GM12878 (cell line): ENCODE data around the gene UBE2O. TPM values are rescaled to one million over a fixed set of nuclear protein-coding genes. Genes with fewer than 3 reads are reported as not detected.

Experiments used
- ATAC-seq: fragments of 200-7000 bp; cut with Tn5 transposase; 3 replicates; pipeline ENCODE4 v1.9.1; 2020; ENCODE audit warnings: mild to moderate bottlenecking, moderate library complexity
- BruUV-seq: library from RNA; stranded (reverse); fragments of 400-500 nt; replicated peaks from 2 replicates; lab custom pipeline; 2021; lab: Mats Ljungman, UMichigan
- CTCF ChIA-PET: fragments of 300-600 bp; sonication (Branson Sonifier 250); formaldehyde crosslinking; extraction: SDS; loops from one replicate; lab custom pipeline; 2021; ENCODE audit warnings: inconsistent platforms; lab: Yijun Ruan, JAX
- POLR2A ChIA-PET: fragments of 350-600 bp; formaldehyde crosslinking; extraction: SDS; loops from one replicate; lab custom pipeline; 2021; ENCODE audit warnings: inconsistent platforms; lab: Charles Lee
- RAD21 ChIA-PET: fragments of 300-600 bp; sonication (Branson Sonifier 250); formaldehyde crosslinking; loops from one replicate; lab custom pipeline; 2023; ENCODE audit warnings: antibody characterized with exemption; ENCODE audit not compliant: unreplicated experiment; lab: Charles Lee
- SMC1A ChIA-PET: fragments of 300-600 bp; sonication (Branson Sonifier 250); formaldehyde crosslinking; loops from one replicate; lab custom pipeline; 2023; ENCODE audit not compliant: unreplicated experiment, uncharacterized antibody; lab: Charles Lee
- DNase-seq: peaks from one replicate; pipeline ENCODE4 v3.0.0-alpha.2; 2011; ENCODE audit warnings: low read depth, low spot score
- FAIRE-seq: peaks from 3 replicates; lab custom pipeline; 2011; peaks lifted over from hg19 to GRCh38; lab: Jason Lieb, UNC
- H2AFZ ChIP-seq: 2 replicates; pipeline ENCODE4 v1.6.0; 2011; ENCODE audit warnings: low read depth, low read length, control low read depth; ENCODE audit not compliant: control insufficient read depth
- H3K27ac ChIP-seq: 2 replicates; pipeline ENCODE4 v1.5.1; 2011; ENCODE audit warnings: control low read depth; ENCODE audit not compliant: control insufficient read depth, insufficient read depth
- H3K27me3 ChIP-seq, 2 experiments: replicated peaks in 1 of 2; 2 replicates each; pipeline versions ENCODE4 v1.6.0 to v1.6.1; 2011; ENCODE audit warnings: low read length in 1 of 2; ENCODE audit not compliant: control insufficient read depth in 2 of 2, insufficient read depth in 2 of 2
- H3K36me3 ChIP-seq, 2 experiments: 2 replicates each; pipeline ENCODE4 v1.5.1; 2011; ENCODE audit warnings: low read length in 1 of 2; ENCODE audit not compliant: control insufficient read depth in 2 of 2, insufficient read depth in 2 of 2
- H3K4me1 ChIP-seq: 2 replicates; pipeline ENCODE4 v1.6.1; 2011; ENCODE audit warnings: mild to moderate bottlenecking, low read length, moderate library complexity, mixed read lengths; ENCODE audit not compliant: control insufficient read depth, insufficient read depth
- H3K4me2 ChIP-seq: 2 replicates; pipeline ENCODE4 v1.6.0; 2011; ENCODE audit warnings: control low read depth; ENCODE audit not compliant: control insufficient read depth, insufficient read depth
- H3K4me3 ChIP-seq: fragments of 200-600 bp; sonication (generic); 2 replicates; pipeline ENCODE4 v1.5.1; 2016
- H3K79me2 ChIP-seq: 2 replicates; pipeline ENCODE4 v1.6.0; 2011; ENCODE audit warnings: low read length; ENCODE audit not compliant: control insufficient read depth, insufficient read depth
- H3K9ac ChIP-seq: 2 replicates; pipeline ENCODE4 v1.8.0; 2011; ENCODE audit warnings: low read length, control low read depth, mixed read lengths; ENCODE audit not compliant: control insufficient read depth, insufficient read depth
- H3K9me3 ChIP-seq: replicated peaks from 3 replicates; pipeline ENCODE4 v1.5.1; 2011; ENCODE audit warnings: mild to moderate bottlenecking, low read length; ENCODE audit not compliant: control insufficient read depth, insufficient read depth
- H4K20me1 ChIP-seq: 2 replicates; pipeline ENCODE4 v1.6.0; 2011; ENCODE audit not compliant: control insufficient read depth, insufficient read depth
- CEBPB ChIP-seq, 2 experiments: fragments of 150-350 bp in 1 of 2; IDR thresholded peaks; 2 replicates each; pipeline ENCODE4 v1.6.1; 2012 to 2014; ENCODE audit warnings: low read depth in 2 of 2, low read length in 2 of 2, borderline replicate concordance in 1 of 2, inconsistent platforms in 1 of 2
- E2F4 ChIP-seq: IDR thresholded peaks from 2 replicates; pipeline ENCODE4 v1.6.1; 2012; ENCODE audit warnings: low read depth, low read length, improper control_type of control experiment
- GABPA ChIP-seq: IDR thresholded peaks from 2 replicates; pipeline ENCODE4 v1.6.1; 2014; ENCODE audit warnings: antibody characterized with exemption, low read depth, mild to moderate bottlenecking, inconsistent platforms
- MXI1 ChIP-seq: fragments of 150-350 bp; IDR thresholded peaks from 2 replicates; pipeline ENCODE4 v1.6.1; 2011; ENCODE audit warnings: low read depth, mild to moderate bottlenecking, inconsistent platforms, low read length, improper control_type of control experiment
- MYC ChIP-seq: IDR thresholded peaks from 2 replicates; pipeline ENCODE4 v1.6.1; 2011; ENCODE audit warnings: mild to moderate bottlenecking, low read length, moderate library complexity, inconsistent platforms; ENCODE audit not compliant: insufficient read depth, insufficient replicate concordance, insufficient read length, severe bottlenecking
- NFIC ChIP-seq: IDR thresholded peaks from 2 replicates; pipeline ENCODE4 v1.6.1; 2012; ENCODE audit warnings: low read depth, mild to moderate bottlenecking, inconsistent platforms, low read length, moderate library complexity
- NR2C1 ChIP-seq: fragments of 450-650 bp; IDR thresholded peaks from 2 replicates; pipeline ENCODE4 v1.6.1; 2017; ENCODE audit warnings: antibody characterized with exemption, mild to moderate bottlenecking, moderate library complexity
- POLR2A ChIP-seq: IDR thresholded peaks from 2 replicates; pipeline ENCODE4 v1.6.1; 2011; ENCODE audit warnings: low read depth, mild to moderate bottlenecking, low read length
- RB1 ChIP-seq: fragments of 450-650 bp; formaldehyde crosslinking; IDR thresholded peaks from 2 replicates; pipeline ENCODE4 v1.6.1; 2017; ENCODE audit warnings: mild to moderate bottlenecking, borderline replicate concordance
- STAT1 ChIP-seq: fragments of 450-650 bp; conservative IDR thresholded peaks from 2 replicates; pipeline ENCODE4 v1.6.1; 2014; ENCODE audit warnings: antibody characterized with exemption, mild to moderate bottlenecking
- SUPT20H ChIP-seq: IDR thresholded peaks from 2 replicates; pipeline ENCODE4 v1.6.1; 2011; ENCODE audit warnings: low read depth, mild to moderate bottlenecking, low read length, moderate library complexity, borderline replicate concordance; ENCODE audit not compliant: control insufficient read depth
- ZNF384 ChIP-seq: IDR thresholded peaks from 2 replicates; pipeline ENCODE4 v1.6.1; 2012; ENCODE audit warnings: low read depth, mild to moderate bottlenecking, low read length, improper control_type of control experiment, borderline replicate concordance
- ZNF622 ChIP-seq: fragments of 450-650 bp; IDR thresholded peaks from 2 replicates; pipeline ENCODE4 v1.6.1; 2017; ENCODE audit warnings: mild to moderate bottlenecking, inconsistent platforms
- WGBS: methylation state at CpG from one replicate; pipeline ENCODE4 v1.1.6; 2016; ENCODE audit warnings: low lambda C conversion rate; ENCODE audit not compliant: insufficient replicate concordance, insufficient coverage; ENCODE audit errors: missing lambda C conversion rate; 5-methylcytosine and 5-hydroxymethylcytosine counted together
- in situ Hi-C: fragments of 300-500 bp; cut with MboI; formaldehyde crosslinking; loops from 9 replicates; pipeline ENCODE4 v1.14.3; 2018; ENCODE audit warnings: mixed read lengths
- intact Hi-C: fragments of 100-400 bp; cut with micrococcal nuclease; formaldehyde crosslinking; loops from one replicate; pipeline ENCODE4 v1.14.2; 2022; ENCODE audit not compliant: unreplicated experiment
- polyA plus RNA-seq, 11 experiments: library from polyadenylated mRNA; depleted of rRNA in 4 of 11; unstranded in 6 of 11; stranded (reverse) in 5 of 11; fragments of >200 nt; fragmentation: Nextera tagmentation in 4 of 11; fragmentation: Illumina TruSeq in 1 of 11; extraction: Ambion mirVana in 4 of 11; extraction: Trizol in 1 of 11; gene quantifications; 1 replicate in 1 of 11; 2 replicates in 10 of 11; pipeline versions ENCODE4 v1.2.1 to v1.2.3, GENCODE V29; 2011 to 2016; ENCODE audit warnings: inconsistent platforms in 2 of 11, missing spikeins in 2 of 11, low read depth in 1 of 11
- total RNA-seq, 4 experiments: library from RNA; depleted of rRNA in 3 of 4; stranded (reverse); fragments of >200 nt in 3 of 4; fragmentation: Illumina TruSeq in 1 of 4; extraction: Trizol in 1 of 4; gene quantifications; 2 replicates each; pipeline versions ENCODE4 v1.2.1 to v1.2.3, GENCODE V29; 2013 to 2021

UBE2O gene
- total and polyA plus RNA-seq, 10 of the 15 experiments (the other 5 are each of a cell fraction or from before 2014, with no cell fraction given), result 2.1 to 39.0 (median 14.1) TPM

GRCh38 chr17:76359375-76359774 lies 93.6 kb downstream of the UBE2O start:
- H2AFZ ChIP-seq, result no peak overlapping the region
- ATAC-seq (no peak), FAIRE-seq (no peak), DNase-seq (no peak)
- H3K4me2 ChIP-seq, result no peak overlapping the region
- H3K4me3 ChIP-seq, result no peak overlapping the region
- H4K20me1 ChIP-seq, result no peaks in the 10 kb centered on the region
- H3K27me3 ChIP-seq, result no peaks in the 10 kb centered on the region; a peak in 1 of 4 replicates
- BruUV-seq, result no TSS peak
- peaks cover 10% of the 10 kb centered on the region for H3K4me1 ChIP-seq
- H3K79me2 ChIP-seq, result no peaks in the 10 kb centered on the region
- intact Hi-C loops (no loop called here), in situ Hi-C loops (no loop called here)
- TF ChIP-seq GABPA (no peak), MXI1 (no peak), ZNF622 (no peak), RB1 (no peak), SUPT20H (no peak), STAT1 (no peak), MYC (no peak), CEBPB (IDR thresholded peaks at IDR 0.05; ENCODE audit: borderline replicate concordance in 1 of 2, low read depth in 2 of 2, low read length in 2 of 2) (no peak), NR2C1 (no peak), POLR2A (no peak), ZNF384 (no peak), NFIC (no peak), E2F4 (no peak)
- no peak overlapping the region for H3K27ac ChIP-seq
- H3K9ac ChIP-seq, result no peak overlapping the region
- ChIA-PET CTCF (interaction anchor here (1.0 kb wide), 1 partner anchor 26 kb away, joined by 4 read pairs; no protein-coding TSS in a partner anchor), RAD21 (no interaction called here), SMC1A (no interaction called here), POLR2A (interaction anchor here (0.5 kb wide), 1 partner anchor 383 kb away, joined by 4 read pairs; no protein-coding TSS in a partner anchor)
- no peaks in the 10 kb centered on the region for H3K36me3 ChIP-seq
- no peaks in the 10 kb centered on the region for H3K9me3 ChIP-seq
- 52% methylated on average over 6 of the region's 6 CpGs for WGBS
